ENCODE results near the gene FBXW7.

DNA sequence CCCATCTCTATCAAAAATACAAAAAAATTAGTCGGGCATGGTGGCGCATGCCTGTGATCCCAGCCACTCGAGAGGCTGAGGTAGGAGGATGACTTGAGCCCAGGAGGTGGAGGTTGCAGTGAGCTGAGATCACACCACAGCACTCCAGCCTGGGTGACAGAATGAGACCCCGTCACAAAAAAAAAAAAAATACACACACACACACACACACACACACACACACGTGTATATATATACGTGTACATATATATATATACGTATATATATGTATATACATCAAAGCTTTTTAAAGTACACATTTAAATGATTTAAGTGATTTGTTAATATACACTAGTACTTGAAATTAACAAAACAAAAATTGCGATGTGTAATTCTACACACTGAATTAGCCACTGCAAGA lies 6.0 kb downstream of the FBXW7 start:
- TF ChIP-seq, protein P1, sequence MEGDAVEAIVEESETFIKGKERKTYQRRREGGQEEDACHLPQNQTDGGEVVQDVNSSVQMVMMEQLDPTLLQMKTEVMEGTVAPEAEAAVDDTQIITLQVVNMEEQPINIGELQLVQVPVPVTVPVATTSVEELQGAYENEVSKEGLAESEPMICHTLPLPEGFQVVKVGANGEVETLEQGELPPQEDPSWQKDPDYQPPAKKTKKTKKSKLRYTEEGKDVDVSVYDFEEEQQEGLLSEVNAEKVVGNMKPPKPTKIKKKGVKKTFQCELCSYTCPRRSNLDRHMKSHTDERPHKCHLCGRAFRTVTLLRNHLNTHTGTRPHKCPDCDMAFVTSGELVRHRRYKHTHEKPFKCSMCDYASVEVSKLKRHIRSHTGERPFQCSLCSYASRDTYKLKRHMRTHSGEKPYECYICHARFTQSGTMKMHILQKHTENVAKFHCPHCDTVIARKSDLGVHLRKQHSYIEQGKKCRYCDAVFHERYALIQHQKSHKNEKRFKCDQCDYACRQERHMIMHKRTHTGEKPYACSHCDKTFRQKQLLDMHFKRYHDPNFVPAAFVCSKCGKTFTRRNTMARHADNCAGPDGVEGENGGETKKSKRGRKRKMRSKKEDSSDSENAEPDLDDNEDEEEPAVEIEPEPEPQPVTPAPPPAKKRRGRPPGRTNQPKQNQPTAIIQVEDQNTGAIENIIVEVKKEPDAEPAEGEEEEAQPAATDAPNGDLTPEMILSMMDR (IDR thresholded peaks at IDR 0.05) = no peak
- TF ChIP-seq EZH2 (IDR thresholded peaks at IDR 0.05; ENCODE audit: borderline replicate concordance, insufficient read depth, low read depth, low read length, poor library complexity, severe bottlenecking) = no peak
